HEK293 (cell line): ENCODE measurements around the gene GCSH.
A peak's percentile ranks its signal among the peaks of the same experiment; 100 is the strongest.

Source experiments
- GLIS2 ChIP-seq: fragments of 450-650 bp; formaldehyde crosslinking; IDR thresholded peaks from 2 replicates; pipeline ENCODE4 v1.5.1; 2016; ENCODE audit warnings: missing biosample characterization, missing genetic modification characterization
- HOXD13 ChIP-seq: sonication (generic); formaldehyde crosslinking; IDR thresholded peaks from 2 replicates; pipeline ENCODE4 v1.8.0; 2022; ENCODE audit warnings: missing genetic modification reagents, borderline replicate concordance
- KLF7 ChIP-seq: fragments of 450-650 bp; formaldehyde crosslinking; IDR thresholded peaks from 2 replicates; pipeline ENCODE4 v1.5.1; 2016; ENCODE audit warnings: missing biosample characterization, missing genetic modification characterization, borderline replicate concordance
- ZBTB11 ChIP-seq: fragments of 450-650 bp; formaldehyde crosslinking; conservative IDR thresholded peaks from 2 replicates; pipeline ENCODE4 v1.5.1; 2016; ENCODE audit warnings: low read depth, missing biosample characterization, missing genetic modification characterization
- ZBTB48 ChIP-seq: fragments of 450-650 bp; formaldehyde crosslinking; IDR thresholded peaks from 2 replicates; pipeline ENCODE4 v1.5.1; 2016; ENCODE audit warnings: missing biosample characterization, missing genetic modification characterization
- ZNF114 ChIP-seq: fragments of 450-650 bp; formaldehyde crosslinking; IDR thresholded peaks from 2 replicates; pipeline ENCODE4 v1.5.0; 2017; ENCODE audit warnings: missing biosample characterization, missing genetic modification characterization
- ZNF155 ChIP-seq: fragments of 450-650 bp; formaldehyde crosslinking; IDR thresholded peaks from 2 replicates; pipeline ENCODE4 v1.5.1; 2016; ENCODE audit warnings: missing biosample characterization, missing genetic modification characterization
- ZNF248 ChIP-seq: fragments of 450-650 bp; formaldehyde crosslinking; IDR thresholded peaks from 2 replicates; pipeline ENCODE4 v1.5.1; 2017; ENCODE audit warnings: missing biosample characterization, missing genetic modification characterization
- ZNF350 ChIP-seq: fragments of 450-650 bp; formaldehyde crosslinking; IDR thresholded peaks from 2 replicates; pipeline ENCODE4 v1.5.0; 2017; ENCODE audit warnings: missing biosample characterization, mild to moderate bottlenecking, missing genetic modification characterization
- ZNF354C ChIP-seq: fragments of 450-650 bp; formaldehyde crosslinking; IDR thresholded peaks from 2 replicates; pipeline ENCODE4 v1.5.1; 2016; ENCODE audit warnings: missing biosample characterization, missing genetic modification characterization, low read depth, borderline replicate concordance
- ZNF37A ChIP-seq: fragments of 450-650 bp; IDR thresholded peaks from 2 replicates; pipeline ENCODE4 v1.5.1; 2018; ENCODE audit warnings: missing biosample characterization, missing genetic modification characterization
- ZNF510 ChIP-seq: fragments of 450-650 bp; formaldehyde crosslinking; IDR thresholded peaks from 2 replicates; pipeline ENCODE4 v1.5.1; 2018; ENCODE audit warnings: mild to moderate bottlenecking, missing genetic modification characterization, missing biosample characterization; ENCODE audit not compliant: insufficient replicate concordance
- ZNF514 ChIP-seq: fragments of 450-650 bp; formaldehyde crosslinking; IDR thresholded peaks from 2 replicates; pipeline ENCODE4 v1.5.1; 2016; ENCODE audit warnings: missing biosample characterization, missing genetic modification characterization
- ZNF530 ChIP-seq: fragments of 450-650 bp; formaldehyde crosslinking; IDR thresholded peaks from 2 replicates; pipeline ENCODE4 v1.5.1; 2016; ENCODE audit warnings: low read depth, missing biosample characterization, missing genetic modification characterization
- ZNF677 ChIP-seq: fragments of 450-650 bp; IDR thresholded peaks from 2 replicates; pipeline ENCODE4 v1.5.0; 2018; ENCODE audit warnings: missing biosample characterization, mild to moderate bottlenecking, missing genetic modification characterization, moderate library complexity
- ZSCAN30 ChIP-seq: fragments of 450-650 bp; IDR thresholded peaks from 2 replicates; pipeline ENCODE4 v1.5.1; 2018; ENCODE audit warnings: missing biosample characterization, mild to moderate bottlenecking, missing genetic modification characterization, moderate library complexity
- ZXDB ChIP-seq: fragments of 450-650 bp; formaldehyde crosslinking; IDR thresholded peaks from 2 replicates; pipeline ENCODE4 v1.5.1; 2016; ENCODE audit warnings: missing biosample characterization, missing genetic modification characterization
- TF ChIP-seq, protein P1 (sequence below): fragments of 450-650 bp; formaldehyde crosslinking; IDR thresholded peaks from 2 replicates; pipeline ENCODE4 v1.5.1; 2017; ENCODE audit warnings: missing biosample characterization, missing genetic modification characterization
- TF ChIP-seq, protein P2 (sequence below): fragments of 450-650 bp; formaldehyde crosslinking; IDR thresholded peaks from 2 replicates; pipeline ENCODE4 v1.5.1; 2016; ENCODE audit warnings: missing biosample characterization, missing genetic modification characterization
- TF ChIP-seq, protein P3 (sequence below): fragments of 450-650 bp; formaldehyde crosslinking; IDR thresholded peaks from 2 replicates; pipeline ENCODE4 v1.5.0; 2017; ENCODE audit warnings: missing biosample characterization, missing genetic modification characterization, borderline replicate concordance
- TF ChIP-seq, protein P4 (sequence below): fragments of 450-650 bp; formaldehyde crosslinking; IDR thresholded peaks from 2 replicates; pipeline ENCODE4 v1.5.1; 2016; ENCODE audit warnings: missing biosample characterization, missing genetic modification characterization
- TF ChIP-seq, protein P5 (sequence below): fragments of 450-650 bp; formaldehyde crosslinking; IDR thresholded peaks from 2 replicates; pipeline ENCODE4; 2016; ENCODE audit warnings: missing biosample characterization, missing genetic modification characterization
- TF ChIP-seq, protein P6 (sequence below): fragments of 450-650 bp; formaldehyde crosslinking; IDR thresholded peaks from 2 replicates; pipeline ENCODE4 v1.5.1; 2016; ENCODE audit warnings: missing biosample characterization, missing genetic modification characterization

GCSH gene

GRCh38 chr16:81077076-81077940 is 18.9 kb downstream of the GCSH start, which contains the start of gene C16orf46 (continued):
- TF ChIP-seq ZNF37A (tag by site-specific recombination) (no peak), ZNF248 (tag by site-specific recombination) (no peak), ZNF510 (no peak), ZNF677 (tag by site-specific recombination) (no peak), ZBTB48 (tag by site-specific recombination) (no peak; the same call in 1 of the 2 replicates), ZNF155 (tag by site-specific recombination) (no peak), ZNF354C (no peak), GLIS2 (tag by site-specific recombination) (peak; percentile 68), ZSCAN30 (peak; percentile 50; the same call in 1 of the 2 replicates), ZNF350 (tag by site-specific recombination) (no peak), ZNF114 (tag by site-specific recombination) (no peak), ZBTB11 (peak; percentile 97), ZNF530 (tag by site-specific recombination) (no peak), HOXD13 (CRISPR knock-in tag) (no peak), ZXDB (tag by site-specific recombination) (peak; percentile 80; the same call in 1 of the 2 replicates), KLF7 (no peak), ZNF514 (tag by site-specific recombination) (no peak)
- TF ChIP-seq, protein P1, sequence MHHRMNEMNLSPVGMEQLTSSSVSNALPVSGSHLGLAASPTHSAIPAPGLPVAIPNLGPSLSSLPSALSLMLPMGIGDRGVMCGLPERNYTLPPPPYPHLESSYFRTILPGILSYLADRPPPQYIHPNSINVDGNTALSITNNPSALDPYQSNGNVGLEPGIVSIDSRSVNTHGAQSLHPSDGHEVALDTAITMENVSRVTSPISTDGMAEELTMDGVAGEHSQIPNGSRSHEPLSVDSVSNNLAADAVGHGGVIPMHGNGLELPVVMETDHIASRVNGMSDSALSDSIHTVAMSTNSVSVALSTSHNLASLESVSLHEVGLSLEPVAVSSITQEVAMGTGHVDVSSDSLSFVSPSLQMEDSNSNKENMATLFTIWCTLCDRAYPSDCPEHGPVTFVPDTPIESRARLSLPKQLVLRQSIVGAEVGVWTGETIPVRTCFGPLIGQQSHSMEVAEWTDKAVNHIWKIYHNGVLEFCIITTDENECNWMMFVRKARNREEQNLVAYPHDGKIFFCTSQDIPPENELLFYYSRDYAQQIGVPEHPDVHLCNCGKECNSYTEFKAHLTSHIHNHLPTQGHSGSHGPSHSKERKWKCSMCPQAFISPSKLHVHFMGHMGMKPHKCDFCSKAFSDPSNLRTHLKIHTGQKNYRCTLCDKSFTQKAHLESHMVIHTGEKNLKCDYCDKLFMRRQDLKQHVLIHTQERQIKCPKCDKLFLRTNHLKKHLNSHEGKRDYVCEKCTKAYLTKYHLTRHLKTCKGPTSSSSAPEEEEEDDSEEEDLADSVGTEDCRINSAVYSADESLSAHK (tag by site-specific recombination), result no peak
- TF ChIP-seq, protein P2, sequence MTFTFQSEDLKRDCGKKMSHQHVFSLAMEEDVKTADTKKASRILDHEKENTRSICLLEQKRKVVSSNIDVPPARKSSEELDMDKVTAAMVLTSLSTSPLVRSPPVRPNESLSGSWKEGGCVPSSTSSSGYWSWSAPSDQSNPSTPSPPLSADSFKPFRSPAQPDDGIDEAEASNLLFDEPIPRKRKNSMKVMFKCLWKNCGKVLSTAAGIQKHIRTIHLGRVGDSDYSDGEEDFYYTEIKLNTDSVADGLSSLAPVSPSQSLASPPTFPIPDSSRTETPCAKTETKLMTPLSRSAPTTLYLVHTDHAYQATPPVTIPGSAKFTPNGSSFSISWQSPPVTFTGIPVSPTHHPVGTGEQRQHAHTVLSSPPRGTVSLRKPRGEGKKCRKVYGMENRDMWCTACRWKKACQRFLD (tag by site-specific recombination), result no peak
- TF ChIP-seq, protein P3, sequence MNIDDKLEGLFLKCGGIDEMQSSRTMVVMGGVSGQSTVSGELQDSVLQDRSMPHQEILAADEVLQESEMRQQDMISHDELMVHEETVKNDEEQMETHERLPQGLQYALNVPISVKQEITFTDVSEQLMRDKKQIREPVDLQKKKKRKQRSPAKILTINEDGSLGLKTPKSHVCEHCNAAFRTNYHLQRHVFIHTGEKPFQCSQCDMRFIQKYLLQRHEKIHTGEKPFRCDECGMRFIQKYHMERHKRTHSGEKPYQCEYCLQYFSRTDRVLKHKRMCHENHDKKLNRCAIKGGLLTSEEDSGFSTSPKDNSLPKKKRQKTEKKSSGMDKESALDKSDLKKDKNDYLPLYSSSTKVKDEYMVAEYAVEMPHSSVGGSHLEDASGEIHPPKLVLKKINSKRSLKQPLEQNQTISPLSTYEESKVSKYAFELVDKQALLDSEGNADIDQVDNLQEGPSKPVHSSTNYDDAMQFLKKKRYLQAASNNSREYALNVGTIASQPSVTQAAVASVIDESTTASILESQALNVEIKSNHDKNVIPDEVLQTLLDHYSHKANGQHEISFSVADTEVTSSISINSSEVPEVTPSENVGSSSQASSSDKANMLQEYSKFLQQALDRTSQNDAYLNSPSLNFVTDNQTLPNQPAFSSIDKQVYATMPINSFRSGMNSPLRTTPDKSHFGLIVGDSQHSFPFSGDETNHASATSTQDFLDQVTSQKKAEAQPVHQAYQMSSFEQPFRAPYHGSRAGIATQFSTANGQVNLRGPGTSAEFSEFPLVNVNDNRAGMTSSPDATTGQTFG (tag by site-specific recombination), result no peak
- TF ChIP-seq, protein P4, sequence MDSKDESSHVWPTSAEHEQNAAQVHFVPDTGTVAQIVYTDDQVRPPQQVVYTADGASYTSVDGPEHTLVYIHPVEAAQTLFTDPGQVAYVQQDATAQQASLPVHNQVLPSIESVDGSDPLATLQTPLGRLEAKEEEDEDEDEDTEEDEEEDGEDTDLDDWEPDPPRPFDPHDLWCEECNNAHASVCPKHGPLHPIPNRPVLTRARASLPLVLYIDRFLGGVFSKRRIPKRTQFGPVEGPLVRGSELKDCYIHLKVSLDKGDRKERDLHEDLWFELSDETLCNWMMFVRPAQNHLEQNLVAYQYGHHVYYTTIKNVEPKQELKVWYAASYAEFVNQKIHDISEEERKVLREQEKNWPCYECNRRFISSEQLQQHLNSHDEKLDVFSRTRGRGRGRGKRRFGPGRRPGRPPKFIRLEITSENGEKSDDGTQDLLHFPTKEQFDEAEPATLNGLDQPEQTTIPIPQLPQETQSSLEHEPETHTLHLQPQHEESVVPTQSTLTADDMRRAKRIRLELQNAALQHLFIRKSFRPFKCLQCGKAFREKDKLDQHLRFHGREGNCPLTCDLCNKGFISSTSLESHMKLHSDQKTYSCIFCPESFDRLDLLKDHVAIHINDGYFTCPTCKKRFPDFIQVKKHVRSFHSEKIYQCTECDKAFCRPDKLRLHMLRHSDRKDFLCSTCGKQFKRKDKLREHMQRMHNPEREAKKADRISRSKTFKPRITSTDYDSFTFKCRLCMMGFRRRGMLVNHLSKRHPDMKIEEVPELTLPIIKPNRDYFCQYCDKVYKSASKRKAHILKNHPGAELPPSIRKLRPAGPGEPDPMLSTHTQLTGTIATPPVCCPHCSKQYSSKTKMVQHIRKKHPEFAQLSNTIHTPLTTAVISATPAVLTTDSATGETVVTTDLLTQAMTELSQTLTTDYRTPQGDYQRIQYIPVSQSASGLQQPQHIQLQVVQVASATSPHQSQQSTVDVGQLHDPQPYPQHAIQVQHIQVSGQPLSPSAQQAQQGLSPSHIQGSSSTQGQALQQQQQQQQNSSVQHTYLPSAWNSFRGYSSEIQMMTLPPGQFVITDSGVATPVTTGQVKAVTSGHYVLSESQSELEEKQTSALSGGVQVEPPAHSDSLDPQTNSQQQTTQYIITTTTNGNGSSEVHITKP (tag by site-specific recombination), result no peak
- TF ChIP-seq, protein P5, sequence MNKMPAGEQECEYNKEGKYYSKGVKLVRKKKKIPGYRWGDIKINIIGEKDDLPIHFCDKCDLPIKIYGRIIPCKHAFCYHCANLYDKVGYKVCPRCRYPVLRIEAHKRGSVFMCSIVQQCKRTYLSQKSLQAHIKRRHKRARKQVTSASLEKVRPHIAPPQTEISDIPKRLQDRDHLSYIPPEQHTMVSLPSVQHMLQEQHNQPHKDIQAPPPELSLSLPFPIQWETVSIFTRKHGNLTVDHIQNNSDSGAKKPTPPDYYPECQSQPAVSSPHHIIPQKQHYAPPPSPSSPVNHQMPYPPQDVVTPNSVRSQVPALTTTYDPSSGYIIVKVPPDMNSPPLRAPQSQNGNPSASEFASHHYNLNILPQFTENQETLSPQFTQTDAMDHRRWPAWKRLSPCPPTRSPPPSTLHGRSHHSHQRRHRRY, result no peak
- TF ChIP-seq, protein P6, sequence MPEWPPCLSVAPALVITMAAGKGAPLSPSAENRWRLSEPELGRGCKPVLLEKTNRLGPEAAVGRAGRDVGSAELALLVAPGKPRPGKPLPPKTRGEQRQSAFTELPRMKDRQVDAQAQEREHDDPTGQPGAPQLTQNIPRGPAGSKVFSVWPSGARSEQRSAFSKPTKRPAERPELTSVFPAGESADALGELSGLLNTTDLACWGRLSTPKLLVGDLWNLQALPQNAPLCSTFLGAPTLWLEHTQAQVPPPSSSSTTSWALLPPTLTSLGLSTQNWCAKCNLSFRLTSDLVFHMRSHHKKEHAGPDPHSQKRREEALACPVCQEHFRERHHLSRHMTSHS (tag by site-specific recombination), result no peak
